Measurements from ENCODE around the gene RNF151. TPM values are rescaled to one million over a fixed set of nuclear protein-coding genes. Genes with fewer than 3 reads are reported as not detected.

The RNF151 gene
- total and polyA plus RNA-seq, 2 of the 13 experiments (the other 11 are each of a cell fraction or from before 2014, with no cell fraction given), result not detected

GRCh38 chr16:1983544-1984346, 17.1 kb downstream of the RNF151 start, which contains the start of gene GFER (continued):
- TF ChIP-seq HIC2 (CRISPR knock-in tag; IDR thresholded peaks at IDR 0.05; ENCODE audit: low read depth) (no peak), TEF (CRISPR knock-in tag; IDR thresholded peaks at IDR 0.05) (no peak), CAMTA2 (CRISPR knock-in tag; IDR thresholded peaks at IDR 0.05; ENCODE audit: borderline replicate concordance) (no peak), RELA (CRISPR knock-in tag; IDR thresholded peaks at IDR 0.05) (no peak; the same call in 1 of the 2 replicates), ZXDC (CRISPR knock-in tag; IDR thresholded peaks at IDR 0.05) (0 out of 2 replicates have a peak, but pooled peaks have one; percentile 37), YEATS4 (CRISPR knock-in tag; IDR thresholded peaks at IDR 0.05; ENCODE audit: borderline replicate concordance) (peak; percentile 91), ZNF816 (CRISPR knock-in tag; IDR thresholded peaks at IDR 0.05; ENCODE audit: borderline replicate concordance) (peak; percentile 45), ZNF670 (CRISPR knock-in tag; IDR thresholded peaks at IDR 0.05; ENCODE audit: borderline replicate concordance) (peak; percentile 82; the same call in 1 of the 2 replicates), ZNF891 (CRISPR knock-in tag; IDR thresholded peaks at IDR 0.05) (peak; percentile 12; the same call in 1 of the 2 replicates), EEA1 (CRISPR knock-in tag; IDR thresholded peaks at IDR 0.05; ENCODE audit: borderline replicate concordance) (no peak), PCBP2 (optimal IDR thresholded peaks at IDR 0.05; ENCODE audit: low read depth, low read length, poor library complexity, severe bottlenecking) (no peak), E2F5 (CRISPR knock-in tag; conservative IDR thresholded peaks at IDR 0.05) (peak; percentile 64; the same call in 1 of the 2 replicates), NCOA2 (CRISPR knock-in tag; IDR thresholded peaks at IDR 0.05) (no peak; the same call in 1 of the 2 replicates), GMEB1 (CRISPR knock-in tag; IDR thresholded peaks at IDR 0.05; ENCODE audit: borderline replicate concordance) (peak; percentile 79), MAFG (CRISPR knock-in tag; IDR thresholded peaks at IDR 0.05) (no peak), MXD4 (CRISPR knock-in tag; IDR thresholded peaks at IDR 0.05) (peak; percentile 50; the same call in 1 of the 2 replicates), DRAP1 (CRISPR knock-in tag; IDR thresholded peaks at IDR 0.05) (peak; percentile 15; the same call in 1 of the 2 replicates), CREB3 (CRISPR knock-in tag; IDR thresholded peaks at IDR 0.05) (no peak; the same call in none of the 2 replicates), ELF3 (CRISPR knock-in tag; IDR thresholded peaks at IDR 0.05) (no peak)

All from HepG2 (cell line).